OCI-LY3 (cell line): Measurements from ENCODE around the gene BRAP.
A peak's percentile ranks its signal among the peaks of the same experiment; 100 is the strongest.

Experiments
- H2AFZ ChIP-seq: fragments of 200-600, 300-600 bp; shearing (Covaris generic); 2 replicates; pipeline ENCODE4 v1.6.0; 2014; ENCODE audit warnings: antibody characterized with exemption, low read depth, low read length
- H3K27ac ChIP-seq: fragments of 200-600, 300-600 bp; sonication (generic); 2 replicates; pipeline ENCODE4 v1.5.1; 2014; ENCODE audit warnings: mild to moderate bottlenecking, low read length, moderate library complexity, mixed read lengths
- H3K27me3 ChIP-seq: fragments of 200-600, 300-600 bp; sonication (generic); 2 replicates; pipeline ENCODE4 v1.6.1; 2014; ENCODE audit warnings: low read depth, low read length, mixed read lengths
- H3K36me3 ChIP-seq: fragments of 200-600, 300-600 bp; sonication (generic); replicated peaks from 2 replicates; pipeline ENCODE3; 2014; ENCODE audit warnings: low read depth, low read length, mixed read lengths
- H3K4me1 ChIP-seq: fragments of 300-600, 200-600 bp; sonication (generic); 2 replicates; pipeline ENCODE4 v1.6.1; 2014; ENCODE audit warnings: low read length, mixed read lengths
- H3K4me2 ChIP-seq: fragments of 200-600, 300-600 bp; sonication (generic); 2 replicates; pipeline ENCODE4 v1.6.1; 2014; ENCODE audit warnings: low read length, mixed read lengths
- H3K4me3 ChIP-seq: fragments of 300-600, 200-600 bp; sonication (generic); 2 replicates; pipeline ENCODE4 v1.5.1; 2014; ENCODE audit warnings: antibody characterized with exemption, mild to moderate bottlenecking, low read length, moderate library complexity
- H3K79me2 ChIP-seq: fragments of 300-600, 200-600 bp; shearing (Covaris generic); 2 replicates; pipeline ENCODE4 v1.6.1; 2014; ENCODE audit warnings: mild to moderate bottlenecking, low read length, mixed read lengths
- H3K9ac ChIP-seq: fragments of 300-600, 200-600 bp; shearing (Covaris generic); 2 replicates; pipeline ENCODE4 v1.6.0; 2014; ENCODE audit warnings: mild to moderate bottlenecking, low read length, moderate library complexity
- H3K9me3 ChIP-seq: fragments of 200-600, 300-600 bp; shearing (Covaris generic); 2 replicates; pipeline ENCODE4 v1.6.1; 2014; ENCODE audit warnings: low read length, mixed read lengths; ENCODE audit not compliant: insufficient read depth
- H4K20me1 ChIP-seq: fragments of 200-600, 300-600 bp; sonication (generic); 2 replicates; pipeline ENCODE4 v1.6.1; 2016; ENCODE audit warnings: low read length, mixed read lengths; ENCODE audit not compliant: insufficient read depth
- EZH2phosphoT487 ChIP-seq: fragments of 200-600 bp; shearing (Covaris generic); IDR thresholded peaks from 2 replicates; pipeline ENCODE4 v1.6.1; 2018; ENCODE audit warnings: antibody characterized with exemption, mixed run types, low read depth
- TF ChIP-seq, protein P1 (sequence below): fragments of 200-600, 300-600 bp; sonication (generic); IDR thresholded peaks from 2 replicates; pipeline ENCODE4 v1.5.1; 2014; ENCODE audit warnings: antibody characterized with exemption, low read length, low read depth

Gene BRAP, protein sequence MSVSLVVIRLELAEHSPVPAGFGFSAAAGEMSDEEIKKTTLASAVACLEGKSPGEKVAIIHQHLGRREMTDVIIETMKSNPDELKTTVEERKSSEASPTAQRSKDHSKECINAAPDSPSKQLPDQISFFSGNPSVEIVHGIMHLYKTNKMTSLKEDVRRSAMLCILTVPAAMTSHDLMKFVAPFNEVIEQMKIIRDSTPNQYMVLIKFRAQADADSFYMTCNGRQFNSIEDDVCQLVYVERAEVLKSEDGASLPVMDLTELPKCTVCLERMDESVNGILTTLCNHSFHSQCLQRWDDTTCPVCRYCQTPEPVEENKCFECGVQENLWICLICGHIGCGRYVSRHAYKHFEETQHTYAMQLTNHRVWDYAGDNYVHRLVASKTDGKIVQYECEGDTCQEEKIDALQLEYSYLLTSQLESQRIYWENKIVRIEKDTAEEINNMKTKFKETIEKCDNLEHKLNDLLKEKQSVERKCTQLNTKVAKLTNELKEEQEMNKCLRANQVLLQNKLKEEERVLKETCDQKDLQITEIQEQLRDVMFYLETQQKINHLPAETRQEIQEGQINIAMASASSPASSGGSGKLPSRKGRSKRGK

DNA sequence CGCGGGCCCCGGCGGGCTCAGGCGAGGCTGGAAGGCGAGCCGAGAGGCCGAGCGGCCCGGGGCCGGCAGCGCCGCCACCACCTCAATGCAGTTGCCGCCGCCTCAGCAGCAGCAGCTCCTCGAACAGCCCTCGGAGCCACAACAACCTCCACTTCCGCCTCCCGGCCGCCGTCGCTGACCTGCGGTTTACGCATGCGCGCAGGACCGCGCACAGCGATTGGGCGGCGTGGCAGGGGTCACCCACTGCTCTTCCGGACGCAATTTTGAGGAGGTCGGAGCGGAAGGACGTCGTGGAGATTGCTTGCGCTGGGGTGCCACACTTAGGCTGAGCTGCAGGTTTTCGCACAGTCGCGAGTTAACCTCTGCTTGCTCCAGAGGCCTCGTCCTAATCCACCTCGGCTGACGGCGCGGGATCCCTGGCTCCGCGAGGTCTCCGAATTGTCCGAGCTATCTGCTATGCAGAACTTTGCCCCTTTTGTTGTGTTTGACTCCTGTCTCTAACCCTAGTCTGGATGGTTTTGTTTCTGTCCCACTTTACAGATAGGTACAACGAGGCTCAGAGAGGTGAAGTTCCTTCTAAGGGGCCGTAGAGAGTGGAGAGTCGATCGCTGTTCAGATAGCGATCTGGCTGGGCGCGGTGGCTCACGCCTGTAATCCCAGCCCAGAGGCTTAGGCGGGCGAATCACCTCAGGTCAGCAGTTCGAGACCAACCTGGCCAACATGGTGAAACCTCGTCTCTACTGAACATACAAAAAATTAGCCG is at the start of gene BRAP, which contains the start of gene ACAD10:
BRAP (minus strand) TSS at position 146 of the 763 bp plus-strand sequence. CDS start 164 bp downstream, outside the sequence.
ACAD10 (plus strand) TSS at position 243 of the 763 bp plus-strand sequence. CDS start 6,657 bp downstream, outside the sequence.
- no peak for TF ChIP-seq EZH2phosphoT487
- TF ChIP-seq, protein P1, sequence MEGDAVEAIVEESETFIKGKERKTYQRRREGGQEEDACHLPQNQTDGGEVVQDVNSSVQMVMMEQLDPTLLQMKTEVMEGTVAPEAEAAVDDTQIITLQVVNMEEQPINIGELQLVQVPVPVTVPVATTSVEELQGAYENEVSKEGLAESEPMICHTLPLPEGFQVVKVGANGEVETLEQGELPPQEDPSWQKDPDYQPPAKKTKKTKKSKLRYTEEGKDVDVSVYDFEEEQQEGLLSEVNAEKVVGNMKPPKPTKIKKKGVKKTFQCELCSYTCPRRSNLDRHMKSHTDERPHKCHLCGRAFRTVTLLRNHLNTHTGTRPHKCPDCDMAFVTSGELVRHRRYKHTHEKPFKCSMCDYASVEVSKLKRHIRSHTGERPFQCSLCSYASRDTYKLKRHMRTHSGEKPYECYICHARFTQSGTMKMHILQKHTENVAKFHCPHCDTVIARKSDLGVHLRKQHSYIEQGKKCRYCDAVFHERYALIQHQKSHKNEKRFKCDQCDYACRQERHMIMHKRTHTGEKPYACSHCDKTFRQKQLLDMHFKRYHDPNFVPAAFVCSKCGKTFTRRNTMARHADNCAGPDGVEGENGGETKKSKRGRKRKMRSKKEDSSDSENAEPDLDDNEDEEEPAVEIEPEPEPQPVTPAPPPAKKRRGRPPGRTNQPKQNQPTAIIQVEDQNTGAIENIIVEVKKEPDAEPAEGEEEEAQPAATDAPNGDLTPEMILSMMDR: no peak
- peaks cover 6% of the 10 kb centered on the region; the same call in 1 of the 2 replicates for H4K20me1 ChIP-seq
- no peaks in the 10 kb centered on the region for H3K27me3 ChIP-seq
- peaks cover 20% of the 10 kb centered on the region for H3K4me1 ChIP-seq
- H3K9ac ChIP-seq: peak within 1 kb of the TSS; percentile 98
- H3K36me3 ChIP-seq: peaks cover 11% of the 10 kb centered on the region
- peak within 1 kb of the TSS; percentile 100 for H3K4me3 ChIP-seq
- peaks cover 51% of the 10 kb centered on the region for H3K79me2 ChIP-seq
- H3K9me3 ChIP-seq: no peaks in the 10 kb centered on the region
- peak within 1 kb of the TSS; percentile 90 for H3K4me2 ChIP-seq
- H2AFZ ChIP-seq: peak within 1 kb of the TSS; percentile 90
- peak within 1 kb of the TSS; percentile 77 for H3K27ac ChIP-seq

DNA sequence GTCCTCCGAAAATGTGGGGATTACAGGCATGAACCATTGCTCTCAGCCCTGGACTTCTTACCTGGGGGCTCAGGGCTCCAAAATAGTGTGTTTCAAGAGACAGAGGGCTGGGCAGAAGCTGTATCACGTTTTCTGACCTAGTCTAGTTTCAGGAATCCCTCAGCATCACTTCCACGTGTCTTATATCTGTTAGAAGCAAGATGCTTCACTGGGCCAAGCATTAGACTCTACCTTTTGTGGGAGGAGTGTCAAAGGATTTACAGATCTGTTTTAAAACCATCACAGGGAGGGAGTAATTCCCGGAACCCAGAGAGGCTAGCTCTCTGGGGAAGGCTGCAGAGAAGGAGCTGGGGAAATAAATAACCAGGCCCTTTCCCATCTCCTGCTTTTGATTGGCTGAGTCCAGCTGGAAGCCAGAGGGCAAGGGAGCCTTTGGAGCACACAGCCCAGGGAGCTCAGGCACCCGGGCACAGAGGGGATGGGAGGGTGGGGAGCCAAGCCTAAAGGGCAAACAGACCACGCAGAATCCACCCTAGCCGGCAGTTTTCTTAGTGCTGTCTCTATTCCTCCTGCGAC is 47.7 kb upstream of the BRAP start:
- no peak overlapping the region for H3K27ac ChIP-seq
- TF ChIP-seq, protein P1: no peak
- no peak for TF ChIP-seq EZH2phosphoT487
- H3K4me3 ChIP-seq: no peak overlapping the region
- H4K20me1 ChIP-seq: no peaks in the 10 kb centered on the region
- H3K4me2 ChIP-seq: no peak overlapping the region
- H3K27me3 ChIP-seq: no peaks in the 10 kb centered on the region
- H3K9ac ChIP-seq: no peak overlapping the region
- no peaks in the 10 kb centered on the region for H3K9me3 ChIP-seq
- H3K4me1 ChIP-seq: no peaks in the 10 kb centered on the region
- H3K36me3 ChIP-seq: peaks cover 16% of the 10 kb centered on the region
- no peaks in the 10 kb centered on the region for H3K79me2 ChIP-seq
- no peak overlapping the region for H2AFZ ChIP-seq

DNA sequence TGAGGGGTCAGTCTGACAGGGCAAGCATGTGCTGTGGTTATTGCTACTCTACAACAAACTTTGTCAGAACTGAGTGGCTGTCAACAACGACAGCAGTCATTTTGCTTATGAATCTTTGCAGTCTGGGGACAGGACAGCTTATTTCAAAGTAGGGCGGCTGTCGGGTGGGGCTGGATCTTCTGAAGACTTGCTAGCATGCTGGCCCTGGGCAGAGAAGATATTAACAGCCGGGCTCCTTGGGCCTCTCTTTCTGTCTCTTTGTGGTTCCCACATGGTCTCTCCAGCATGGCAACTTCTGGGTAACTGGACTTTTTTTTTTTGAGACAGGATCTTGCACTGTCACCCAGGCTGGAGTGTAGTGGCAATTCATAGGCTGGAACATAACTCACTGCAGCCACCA is 47.0 kb upstream of the BRAP start:
- no peak overlapping the region for H2AFZ ChIP-seq
- TF ChIP-seq, protein P1: no peak
- no peak for TF ChIP-seq EZH2phosphoT487
- H3K9me3 ChIP-seq: no peaks in the 10 kb centered on the region
- no peak overlapping the region for H3K9ac ChIP-seq
- no peaks in the 10 kb centered on the region for H3K4me1 ChIP-seq
- H3K27me3 ChIP-seq: no peaks in the 10 kb centered on the region
- no peak overlapping the region for H3K4me2 ChIP-seq
- H3K79me2 ChIP-seq: no peaks in the 10 kb centered on the region
- H3K4me3 ChIP-seq: no peak overlapping the region
- no peak overlapping the region for H3K27ac ChIP-seq
- H3K36me3 ChIP-seq: peaks cover 16% of the 10 kb centered on the region
- H4K20me1 ChIP-seq: no peaks in the 10 kb centered on the region
